Activated T-helper 17 cell treated with anti-CD3 and anti-CD28 coated beads, Interleukin-2, amount 50 U/mL, for 72 hours (primary cell): Measurements from ENCODE around the gene SECISBP2. TPM values are rescaled to one million over a fixed set of nuclear protein-coding genes. Genes with fewer than 3 reads are reported as not detected.
A peak's percentile ranks its signal among the peaks of the same experiment; 100 is the strongest.
"Not testable (repeated sequence)": the region's sequence is repeated elsewhere in the genome, so short reads cannot be mapped to it uniquely, and the experiment has no call there.

ENCODE experiments used
- ATAC-seq: fragments of 150-1000 bp; cut with Tn5 transposase; replicated peaks from 2 replicates; pipeline ENCODE4 v1.10.0; 2021; ENCODE audit warnings: mild to moderate bottlenecking, moderate library complexity
- H3K27ac Mint-ChIP-seq: one replicate; pipeline ENCODE4 v1.8.0; 2022; ENCODE audit warnings: mixed read lengths
- H3K27me3 Mint-ChIP-seq: one replicate; pipeline ENCODE4 v1.8.0; 2022; ENCODE audit warnings: mixed read lengths
- H3K36me3 Mint-ChIP-seq: one replicate; pipeline ENCODE4 v1.8.0; 2022; ENCODE audit warnings: low read depth, mild to moderate bottlenecking, mixed read lengths
- H3K4me1 Mint-ChIP-seq: one replicate; pipeline ENCODE4 v1.8.0; 2022; ENCODE audit warnings: mixed read lengths
- H3K4me3 Mint-ChIP-seq: one replicate; pipeline ENCODE4 v1.8.0; 2022; ENCODE audit warnings: mild to moderate bottlenecking, mixed read lengths
- H3K9me3 Mint-ChIP-seq: one replicate; pipeline ENCODE4 v1.8.0; 2022; ENCODE audit warnings: mixed read lengths
- total RNA-seq, 2 donors: library from RNA; stranded (reverse); gene quantifications; one replicate each; pipeline ENCODE4 v1.2.3, GENCODE V29; 2022

SECISBP2 gene, protein sequence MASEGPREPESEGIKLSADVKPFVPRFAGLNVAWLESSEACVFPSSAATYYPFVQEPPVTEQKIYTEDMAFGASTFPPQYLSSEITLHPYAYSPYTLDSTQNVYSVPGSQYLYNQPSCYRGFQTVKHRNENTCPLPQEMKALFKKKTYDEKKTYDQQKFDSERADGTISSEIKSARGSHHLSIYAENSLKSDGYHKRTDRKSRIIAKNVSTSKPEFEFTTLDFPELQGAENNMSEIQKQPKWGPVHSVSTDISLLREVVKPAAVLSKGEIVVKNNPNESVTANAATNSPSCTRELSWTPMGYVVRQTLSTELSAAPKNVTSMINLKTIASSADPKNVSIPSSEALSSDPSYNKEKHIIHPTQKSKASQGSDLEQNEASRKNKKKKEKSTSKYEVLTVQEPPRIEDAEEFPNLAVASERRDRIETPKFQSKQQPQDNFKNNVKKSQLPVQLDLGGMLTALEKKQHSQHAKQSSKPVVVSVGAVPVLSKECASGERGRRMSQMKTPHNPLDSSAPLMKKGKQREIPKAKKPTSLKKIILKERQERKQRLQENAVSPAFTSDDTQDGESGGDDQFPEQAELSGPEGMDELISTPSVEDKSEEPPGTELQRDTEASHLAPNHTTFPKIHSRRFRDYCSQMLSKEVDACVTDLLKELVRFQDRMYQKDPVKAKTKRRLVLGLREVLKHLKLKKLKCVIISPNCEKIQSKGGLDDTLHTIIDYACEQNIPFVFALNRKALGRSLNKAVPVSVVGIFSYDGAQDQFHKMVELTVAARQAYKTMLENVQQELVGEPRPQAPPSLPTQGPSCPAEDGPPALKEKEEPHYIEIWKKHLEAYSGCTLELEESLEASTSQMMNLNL
- total RNA-seq = 10 to 100 TPM; 33.1 to 40.1 TPM

GRCh38 chr9:89318123-89319014 is at the start of gene SECISBP2:
TSS of gene SECISBP2 (plus strand) at chr9:89318500. CDS start at chr9:89318577, 77 bp downstream.
- Mint-ChIP-seq H3K4me3 (peak within 1 kb of the TSS; percentile 93), H3K4me1 (peaks cover 50% of the 10 kb centered on the region), H3K27ac (peak within 1 kb of the TSS; percentile 97), H3K36me3 (peaks cover 98% of the 10 kb centered on the region), H3K27me3 (no peaks in the 10 kb centered on the region), H3K9me3 (no peaks in the 10 kb centered on the region)
- ATAC-seq = peak; percentile 94

- Mint-ChIP-seq H3K4me1 (peaks cover 5% of the 10 kb centered on the region), H3K4me3 (no peak overlapping the region), H3K27ac (no peak overlapping the region), H3K9me3 (peaks cover 15% of the 10 kb centered on the region), H3K36me3 (no peaks in the 10 kb centered on the region), H3K27me3 (peaks cover 19% of the 10 kb centered on the region)
- ATAC-seq = no peak
These were observed 44.6 kb upstream of the SECISBP2 start for GRCh38 chr9:89273528-89274279.

DNA sequence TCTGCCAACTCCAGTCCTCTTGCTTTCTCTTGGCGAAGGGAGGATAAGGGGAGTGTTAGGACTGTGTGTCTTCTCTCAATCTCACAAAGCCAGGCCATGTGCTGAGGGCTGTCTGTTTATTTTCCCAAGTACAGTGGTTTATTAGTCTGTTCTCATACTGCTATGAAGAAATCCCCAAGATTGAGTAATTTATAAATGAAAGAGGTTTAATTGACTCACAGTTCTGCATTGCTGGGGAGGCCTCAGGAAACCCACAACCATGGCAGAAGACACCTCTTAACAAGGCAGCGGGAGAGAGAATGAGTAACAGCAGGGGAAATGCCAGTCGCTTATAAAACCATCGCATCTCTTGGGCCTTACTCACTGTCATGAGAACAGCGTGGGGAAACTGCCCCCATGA is 43.5 kb upstream of the SECISBP2 start:
- H3K9me3 Mint-ChIP-seq = peaks cover 15% of the 10 kb centered on the region
- peak; percentile 74 for ATAC-seq

DNA sequence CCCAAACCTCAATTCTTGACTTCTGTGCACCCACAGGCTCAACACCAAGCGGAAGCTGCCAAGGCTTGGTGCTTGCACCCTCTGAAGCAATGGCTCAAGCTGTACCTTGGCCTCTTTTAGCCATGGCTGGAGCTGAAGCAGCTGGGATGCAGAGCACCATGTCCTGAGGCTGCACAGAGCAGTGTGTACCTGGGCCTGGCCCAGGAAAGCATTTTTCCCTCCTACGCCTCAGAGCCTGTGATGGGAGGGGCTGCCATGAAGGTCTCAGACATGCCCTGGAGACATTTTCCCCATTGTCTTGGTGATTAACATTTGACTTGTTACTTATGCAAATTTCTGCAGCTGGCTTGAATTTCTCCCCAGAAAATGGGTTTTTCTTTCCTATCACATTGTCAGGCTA is 42.3 kb upstream of the SECISBP2 start:
- ATAC-seq, H3K4me3 Mint-ChIP-seq, H3K4me1 Mint-ChIP-seq, H3K27ac Mint-ChIP-seq, H3K36me3 Mint-ChIP-seq: not testable (repeated sequence)
- Mint-ChIP-seq H3K27me3 (peaks cover 19% of the 10 kb centered on the region), H3K9me3 (peaks cover 15% of the 10 kb centered on the region)

More for the DNA sequence above, 43.5 kb upstream of the SECISBP2 start:
- Mint-ChIP-seq H3K27ac (no peak overlapping the region), H3K36me3 (no peaks in the 10 kb centered on the region), H3K4me3 (no peak overlapping the region), H3K4me1 (peaks cover 5% of the 10 kb centered on the region), H3K27me3 (peaks cover 19% of the 10 kb centered on the region)

GRCh38 chr9:89277043-89277442 is 41.3 kb upstream of the SECISBP2 start:
- H3K4me1 Mint-ChIP-seq = peaks cover 5% of the 10 kb centered on the region
- H3K36me3 Mint-ChIP-seq = no peaks in the 10 kb centered on the region
- peaks cover 15% of the 10 kb centered on the region for H3K9me3 Mint-ChIP-seq
- peaks cover 15% of the 10 kb centered on the region for H3K27me3 Mint-ChIP-seq
- no peak overlapping the region for H3K27ac Mint-ChIP-seq
- ATAC-seq = no peak
- H3K4me3 Mint-ChIP-seq = no peak overlapping the region

DNA sequence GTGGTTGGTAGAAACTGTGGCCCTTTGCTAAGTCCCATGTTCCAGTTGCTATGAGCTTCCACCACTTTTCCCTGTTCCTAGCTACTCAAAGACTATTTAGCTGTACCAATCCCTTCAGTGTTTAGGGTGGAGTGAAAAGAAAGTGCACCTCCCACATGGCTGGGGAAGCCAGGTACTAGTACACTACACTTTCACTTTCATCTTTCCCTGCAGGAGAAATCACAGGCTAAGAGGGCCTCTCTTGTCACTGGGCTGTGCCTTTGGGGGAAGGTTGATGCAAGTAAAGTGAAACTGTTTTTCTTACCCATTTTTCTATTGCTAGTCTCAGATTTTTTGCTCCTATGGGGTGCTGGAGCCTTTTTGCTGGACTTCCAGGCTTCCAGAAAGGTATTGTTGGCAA is 40.8 kb upstream of the SECISBP2 start:
- no peak overlapping the region for H3K4me3 Mint-ChIP-seq
- H3K27ac Mint-ChIP-seq = no peak overlapping the region
- no peaks in the 10 kb centered on the region for H3K36me3 Mint-ChIP-seq
- H3K27me3 Mint-ChIP-seq = peaks cover 15% of the 10 kb centered on the region
- H3K9me3 Mint-ChIP-seq = peaks cover 15% of the 10 kb centered on the region
- H3K4me1 Mint-ChIP-seq = peaks cover 5% of the 10 kb centered on the region
- peak; percentile 37 for ATAC-seq

- Mint-ChIP-seq H3K36me3 (no peaks in the 10 kb centered on the region), H3K9me3 (peaks cover 10% of the 10 kb centered on the region), H3K4me3 (no peak overlapping the region), H3K4me1 (peaks cover 5% of the 10 kb centered on the region), H3K27me3 (peaks cover 10% of the 10 kb centered on the region), H3K27ac (no peak overlapping the region)
- ATAC-seq = no peak
These were observed 39.7 kb upstream of the SECISBP2 start for GRCh38 chr9:89278551-89278950.

DNA sequence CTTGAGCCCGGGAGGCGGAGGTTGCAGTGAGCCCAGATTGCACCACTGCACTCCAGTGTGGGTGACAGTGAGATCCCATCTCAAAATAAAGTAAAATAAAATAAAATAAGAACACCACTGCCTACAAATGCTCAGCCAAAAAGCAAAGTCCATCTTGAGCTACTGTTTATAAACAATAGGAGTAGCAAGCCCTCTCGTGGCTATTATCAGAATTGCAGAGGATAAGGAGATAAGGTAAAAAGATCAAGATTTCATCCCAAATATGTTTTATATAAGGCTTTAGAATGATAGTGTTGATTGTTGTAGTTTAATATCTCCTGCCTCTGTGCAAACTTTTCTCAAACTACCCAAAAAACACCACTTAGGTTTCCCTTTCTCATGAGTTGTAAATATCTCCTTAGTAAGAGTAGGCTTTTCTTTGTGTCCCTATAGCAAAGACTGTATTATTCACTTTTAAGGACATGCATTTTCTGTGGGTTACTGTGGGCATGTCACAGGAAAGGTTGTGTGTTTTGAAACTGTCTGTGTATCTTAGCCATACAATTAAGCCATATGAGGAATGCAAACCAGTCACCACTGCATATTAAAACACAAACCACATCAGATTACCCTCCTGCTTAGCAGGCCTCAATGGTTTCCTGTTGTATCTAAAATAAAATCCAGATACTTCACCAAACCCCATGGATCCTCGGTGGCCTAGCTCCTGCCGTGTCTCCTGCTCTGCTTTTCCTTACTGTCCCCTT is 39.1 kb upstream of the SECISBP2 start:
- ATAC-seq = peak; percentile 57
- H3K27ac Mint-ChIP-seq = no peak overlapping the region

DNA sequence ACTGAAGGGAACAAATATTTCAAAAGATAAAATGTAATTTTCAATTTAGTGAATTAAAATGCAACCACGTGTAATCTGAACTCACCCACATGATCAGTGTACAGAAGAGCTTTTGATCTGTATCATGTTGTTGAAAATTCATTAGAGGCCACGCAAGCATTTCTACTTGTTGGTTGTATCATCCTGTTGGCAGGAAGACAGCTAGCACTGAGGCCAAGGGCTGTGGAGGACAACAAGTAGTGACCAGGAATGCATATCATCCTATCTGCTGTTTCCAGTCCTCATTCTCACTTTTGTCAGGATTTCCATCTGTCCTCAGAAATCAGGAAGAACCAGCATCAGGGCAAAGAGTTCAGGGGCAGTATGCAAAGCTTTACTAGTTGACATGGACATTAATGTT is 37.2 kb upstream of the SECISBP2 start:
- Mint-ChIP-seq H3K9me3 (no peaks in the 10 kb centered on the region), H3K27ac (no peak overlapping the region), H3K36me3 (no peaks in the 10 kb centered on the region), H3K4me3 (no peak overlapping the region), H3K27me3 (peaks cover 6% of the 10 kb centered on the region), H3K4me1 (peaks cover 5% of the 10 kb centered on the region)
- no peak for ATAC-seq

More for the DNA sequence above, 39.1 kb upstream of the SECISBP2 start:
- Mint-ChIP-seq H3K36me3 (no peaks in the 10 kb centered on the region), H3K27me3 (peaks cover 6% of the 10 kb centered on the region), H3K4me1 (peaks cover 5% of the 10 kb centered on the region), H3K4me3 (no peak overlapping the region), H3K9me3 (peaks cover 4% of the 10 kb centered on the region)

DNA sequence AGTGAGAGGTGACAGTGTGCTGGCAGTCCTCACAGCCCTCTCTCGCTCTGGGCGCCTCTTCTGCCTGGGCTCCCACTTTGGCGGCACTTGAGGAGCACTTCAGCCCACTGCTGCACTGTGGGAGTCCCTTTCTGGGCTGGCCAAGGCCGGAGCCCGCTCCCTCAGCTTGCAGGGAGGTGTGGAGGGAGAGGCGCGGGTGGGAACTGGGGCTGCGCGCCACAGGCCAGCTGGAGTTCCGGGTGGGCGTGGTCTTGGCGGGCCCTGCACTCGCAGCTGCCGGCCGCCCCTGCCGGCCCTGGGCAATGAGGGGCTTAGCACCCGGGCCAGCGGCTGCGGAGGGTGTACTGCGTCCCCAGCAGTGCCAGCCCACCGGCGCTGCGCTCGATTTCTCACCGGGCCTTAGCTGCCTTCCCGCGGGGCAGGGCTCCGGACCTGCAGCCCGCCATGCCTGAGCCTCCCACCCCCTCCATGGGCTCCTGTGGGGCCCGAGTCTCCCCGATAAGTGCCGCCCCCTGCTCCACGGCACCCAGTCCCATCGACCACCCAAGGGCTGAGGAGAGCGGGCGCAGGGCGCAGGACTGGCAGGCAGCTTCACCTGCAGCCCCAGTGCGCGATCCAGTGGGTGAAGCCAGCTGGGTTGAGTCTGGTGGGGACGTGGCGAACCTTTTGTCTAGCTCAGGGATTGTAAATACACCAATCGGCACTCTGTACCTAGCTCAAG is 35.9 kb upstream of the SECISBP2 start:
- H3K9me3 Mint-ChIP-seq, H3K4me1 Mint-ChIP-seq, ATAC-seq, H3K4me3 Mint-ChIP-seq, H3K27me3 Mint-ChIP-seq, H3K27ac Mint-ChIP-seq, H3K36me3 Mint-ChIP-seq: not testable (repeated sequence)

DNA sequence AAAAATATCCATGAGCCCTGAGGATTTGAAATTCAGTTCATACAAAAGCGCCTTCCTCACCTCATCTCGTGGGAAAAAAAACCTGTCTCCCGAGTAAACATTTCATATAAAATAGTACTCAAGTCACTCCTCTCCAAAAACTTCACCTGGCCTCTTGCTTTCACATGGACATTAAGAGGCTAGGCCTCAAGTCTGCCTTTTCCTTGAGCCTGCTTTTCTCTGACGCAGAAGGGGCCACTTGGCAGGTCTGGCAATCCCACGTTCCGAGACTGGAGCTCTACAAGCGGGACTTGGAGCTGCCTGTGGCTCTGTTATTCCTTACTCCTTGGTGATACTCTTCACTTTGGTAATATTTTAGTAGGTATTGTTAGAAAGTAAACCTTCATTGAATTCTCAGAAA is 34.2 kb upstream of the SECISBP2 start:
- Mint-ChIP-seq H3K27me3 (no peaks in the 10 kb centered on the region), H3K9me3 (no peaks in the 10 kb centered on the region), H3K4me1 (no peaks in the 10 kb centered on the region), H3K27ac (no peak overlapping the region), H3K4me3 (no peak overlapping the region), H3K36me3 (no peaks in the 10 kb centered on the region)
- no peak for ATAC-seq

- no peaks in the 10 kb centered on the region for H3K4me1 Mint-ChIP-seq
- no peak for ATAC-seq
- no peak overlapping the region for H3K4me3 Mint-ChIP-seq
- H3K27ac Mint-ChIP-seq = no peak overlapping the region
- H3K27me3 Mint-ChIP-seq = no peaks in the 10 kb centered on the region
- H3K9me3 Mint-ChIP-seq = no peaks in the 10 kb centered on the region
- no peaks in the 10 kb centered on the region for H3K36me3 Mint-ChIP-seq
These were observed 26.6 kb upstream of the SECISBP2 start for GRCh38 chr9:89291741-89292140.
